OCI-LY1 (cell line): ENCODE results near the gene PPP1R1A.

Experiments used
- H2AFZ ChIP-seq: fragments of 200-600 bp; sonication (generic), shearing (Covaris generic); 2 replicates; pipeline ENCODE4 v1.6.0; 2014; ENCODE audit warnings: antibody characterized with exemption, mild to moderate bottlenecking, low read length
- H3F3A ChIP-seq: fragments of 200-600 bp; sonication (generic), shearing (Covaris generic); 2 replicates; pipeline ENCODE4 v1.6.0; 2014; ENCODE audit warnings: mild to moderate bottlenecking, antibody characterized with exemption, low read length, moderate library complexity; ENCODE audit not compliant: insufficient read depth
- H3K27ac ChIP-seq: fragments of 200-600 bp; sonication (generic); 2 replicates; pipeline ENCODE4 v1.5.1; 2014; ENCODE audit warnings: low read length, mixed run types, mild to moderate bottlenecking, low read depth; ENCODE audit not compliant: poor library complexity, severe bottlenecking
- H3K27me3 ChIP-seq: fragments of 200-600 bp; sonication (generic); 2 replicates; pipeline ENCODE4 v1.6.0; 2014; ENCODE audit warnings: antibody characterized with exemption, mild to moderate bottlenecking, low read length, moderate library complexity; ENCODE audit not compliant: insufficient read depth
- H3K36me3 ChIP-seq: fragments of 200-600 bp; sonication (generic); 2 replicates; pipeline ENCODE4 v1.6.1; 2014; ENCODE audit warnings: mild to moderate bottlenecking, antibody characterized with exemption, low read length, moderate library complexity, mixed read lengths; ENCODE audit not compliant: insufficient read depth
- H3K4me1 ChIP-seq: fragments of 200-600 bp; sonication (generic); 2 replicates; pipeline ENCODE4 v1.5.1; 2014; ENCODE audit warnings: mild to moderate bottlenecking, low read length, moderate library complexity; ENCODE audit not compliant: insufficient read depth, severe bottlenecking
- H3K4me2 ChIP-seq: fragments of 200-600 bp; sonication (generic), shearing (Covaris generic); 2 replicates; pipeline ENCODE4 v1.6.1; 2014; ENCODE audit warnings: low read length
- H3K4me3 ChIP-seq: fragments of 200-600 bp; sonication (generic); 2 replicates; pipeline ENCODE4 v1.5.1; 2014; ENCODE audit warnings: low read length, low read depth, mild to moderate bottlenecking, mixed read lengths; ENCODE audit not compliant: poor library complexity, severe bottlenecking
- H3K79me2 ChIP-seq: fragments of 200-600 bp; shearing (Covaris generic); 2 replicates; pipeline ENCODE4 v1.6.1; 2016; ENCODE audit warnings: mixed run types, low read length, mixed read lengths; ENCODE audit not compliant: insufficient read depth
- H3K9ac ChIP-seq: fragments of 200-600 bp; sonication (generic), shearing (Covaris generic); 2 replicates; pipeline ENCODE4 v1.6.1; 2014; ENCODE audit warnings: mild to moderate bottlenecking, low read length, mixed read lengths
- H3K9me2 ChIP-seq: fragments of 200-600 bp; sonication (generic), shearing (Covaris generic); 2 replicates; pipeline ENCODE4 v1.6.1; 2014; ENCODE audit warnings: low read depth, mild to moderate bottlenecking, low read length, mixed read lengths
- H3K9me3 ChIP-seq: fragments of 200-600 bp; shearing (Covaris generic); 2 replicates; pipeline ENCODE4 v1.6.1; 2014; ENCODE audit warnings: low read length, mixed read lengths
- H4K20me1 ChIP-seq: fragments of 200-600 bp; sonication (generic), shearing (Covaris generic); 2 replicates; pipeline ENCODE4 v1.6.0; 2016; ENCODE audit warnings: mild to moderate bottlenecking, low read length; ENCODE audit not compliant: insufficient read depth
- CTCF ChIP-seq: fragments of 200-600 bp; sonication (generic), shearing (Covaris generic); IDR thresholded peaks from 2 replicates; pipeline ENCODE4 v1.5.1; 2017; ENCODE audit warnings: mild to moderate bottlenecking, antibody characterized with exemption, low read length, moderate library complexity, mixed read lengths
- EZH2 ChIP-seq: fragments of 200-600 bp; sonication (generic), shearing (Covaris generic); IDR thresholded peaks from 2 replicates; pipeline ENCODE4 v1.8.0; 2017; ENCODE audit warnings: borderline replicate concordance, mixed run types, mild to moderate bottlenecking, antibody characterized with exemption, low read length, moderate library complexity, mixed read lengths

Gene PPP1R1A

GRCh38 chr12:54560374-54560858 is 28.0 kb downstream of the PPP1R1A start:
- no peaks in the 10 kb centered on the region for H3K9me2 ChIP-seq
- H3K4me1 ChIP-seq = peaks cover 17% of the 10 kb centered on the region
- H3K27ac ChIP-seq = no peak overlapping the region
- H2AFZ ChIP-seq = 0 out of 2 replicates have a peak overlapping the region, but pooled peaks have one; percentile 55
- H3K27me3 ChIP-seq = no peaks in the 10 kb centered on the region
- TF ChIP-seq EZH2 = no peak
- TF ChIP-seq CTCF = no peak
- no peaks in the 10 kb centered on the region for H4K20me1 ChIP-seq
- H3K9me3 ChIP-seq = no peaks in the 10 kb centered on the region
- H3F3A ChIP-seq = no peaks in the 10 kb centered on the region
- H3K36me3 ChIP-seq = no peaks in the 10 kb centered on the region
- H3K4me2 ChIP-seq = peak overlapping the region; percentile 66
- no peaks in the 10 kb centered on the region for H3K79me2 ChIP-seq
- peak overlapping the region; percentile 41 for H3K4me3 ChIP-seq
- peak overlapping the region; percentile 32; the same call in 1 of the 2 replicates for H3K9ac ChIP-seq

- Histone ChIP-seq H4K20me1 (no peaks in the 10 kb centered on the region), H3K4me2 (no peak overlapping the region), H3K4me1 (peaks cover 17% of the 10 kb centered on the region), H3K9me2 (no peaks in the 10 kb centered on the region), H3K9ac (no peak overlapping the region), H2AFZ (no peak overlapping the region), H3K36me3 (no peaks in the 10 kb centered on the region), H3F3A (no peaks in the 10 kb centered on the region), H3K9me3 (no peaks in the 10 kb centered on the region), H3K79me2 (no peaks in the 10 kb centered on the region), H3K27me3 (no peaks in the 10 kb centered on the region), H3K4me3 (no peak overlapping the region), H3K27ac (no peak overlapping the region)
- TF ChIP-seq EZH2 = no peak
- no peak for TF ChIP-seq CTCF
Measured at GRCh38 chr12:54558759-54559158, 29.7 kb downstream of the PPP1R1A start.

- H3K27me3 ChIP-seq = no peaks in the 10 kb centered on the region
- H3K79me2 ChIP-seq = no peaks in the 10 kb centered on the region
- no peak overlapping the region for H3K27ac ChIP-seq
- no peak overlapping the region for H3K4me3 ChIP-seq
- H3K9ac ChIP-seq = no peak overlapping the region
- no peak overlapping the region for H3K4me2 ChIP-seq
- no peaks in the 10 kb centered on the region for H4K20me1 ChIP-seq
- H2AFZ ChIP-seq = no peak overlapping the region
- no peaks in the 10 kb centered on the region for H3K9me2 ChIP-seq
- H3K9me3 ChIP-seq = no peaks in the 10 kb centered on the region
- H3K4me1 ChIP-seq = peaks cover 17% of the 10 kb centered on the region
- TF ChIP-seq CTCF = no peak
- no peak for TF ChIP-seq EZH2
- H3K36me3 ChIP-seq = no peaks in the 10 kb centered on the region
- no peaks in the 10 kb centered on the region for H3F3A ChIP-seq
Measured at GRCh38 chr12:54558311-54558710, 30.1 kb downstream of the PPP1R1A start.
